Endodermal cell (in vitro differentiated cells): ENCODE measurements around the gene NRAP. TPM values are rescaled to one million over a fixed set of nuclear protein-coding genes. Genes with fewer than 3 reads are reported as not detected.

Experiments
- DNase-seq: peaks from one replicate; pipeline ENCODE4 v3.0.0-alpha.2; 2017
- H3K27ac ChIP-seq: 2 replicates; pipeline ENCODE4 v1.5.1; 2013; ENCODE audit warnings: mild to moderate bottlenecking, low read depth, low read length, moderate library complexity
- H3K27me3 ChIP-seq: 2 replicates; pipeline ENCODE4 v1.6.1; 2013; ENCODE audit warnings: mild to moderate bottlenecking, low read length, moderate library complexity; ENCODE audit not compliant: insufficient read depth, control insufficient read depth, poor library complexity, severe bottlenecking
- H3K36me3 ChIP-seq: 2 replicates; pipeline ENCODE4 v1.7.0; 2013; ENCODE audit warnings: mild to moderate bottlenecking, low read length, moderate library complexity; ENCODE audit not compliant: control insufficient read depth, insufficient read depth
- H3K4me1 ChIP-seq: one replicate; pipeline ENCODE4 v1.7.0; 2013; ENCODE audit warnings: low read length; ENCODE audit not compliant: control insufficient read depth, insufficient read depth
- H3K4me3 ChIP-seq: 2 replicates; pipeline ENCODE4 v1.5.1; 2013; ENCODE audit warnings: mild to moderate bottlenecking, low read length, moderate library complexity
- H3K9ac ChIP-seq: 2 replicates; pipeline ENCODE4 v1.6.1; 2013; ENCODE audit warnings: mild to moderate bottlenecking, low read length, moderate library complexity; ENCODE audit not compliant: poor library complexity, severe bottlenecking; ENCODE audit errors: extremely low read depth
- H3K9me3 ChIP-seq: 2 replicates; pipeline ENCODE4 v1.6.1; 2013; ENCODE audit warnings: mild to moderate bottlenecking, low read length, moderate library complexity; ENCODE audit not compliant: control insufficient read depth
- H3K27ac Mint-ChIP-seq: 2 replicates; pipeline ENCODE4 v1.8.0; 2020; ENCODE audit warnings: mixed read lengths
- H3K27me3 Mint-ChIP-seq: 2 replicates; pipeline ENCODE4 v1.8.0; 2021; ENCODE audit warnings: mild to moderate bottlenecking, mixed read lengths; ENCODE audit not compliant: insufficient read depth
- H3K36me3 Mint-ChIP-seq: 2 replicates; pipeline ENCODE4 v1.8.0; 2020; ENCODE audit warnings: low read depth, mixed read lengths
- H3K4me1 Mint-ChIP-seq: 2 replicates; pipeline ENCODE4 v1.8.0; 2020; ENCODE audit warnings: mixed read lengths
- H3K4me3 Mint-ChIP-seq: 2 replicates; pipeline ENCODE4 v1.8.0; 2020; ENCODE audit warnings: mild to moderate bottlenecking, moderate library complexity, mixed read lengths
- H3K9me3 Mint-ChIP-seq: 2 replicates; pipeline ENCODE4 v1.8.0; 2020; ENCODE audit warnings: mild to moderate bottlenecking, mixed read lengths
- CTCF ChIP-seq: fragments of 200-600 bp; sonication (generic); conservative IDR thresholded peaks from 2 replicates; pipeline ENCODE4 v1.5.0; 2021; ENCODE audit warnings: antibody characterized with exemption, mild to moderate bottlenecking
- WGBS, 2 experiments: methylation state at CpG; one replicate each; pipeline versions ENCODE4 v1.1.5 to v1.1.7; 2013; ENCODE audit warnings: missing lambda C conversion rate in 2 of 2, mixed read lengths in 1 of 2; ENCODE audit not compliant: insufficient coverage in 1 of 2, insufficient read length in 1 of 2; 5-methylcytosine and 5-hydroxymethylcytosine counted together
- total RNA-seq, 2 donors: library from RNA; stranded (reverse); fragmentation: NEBNext Ultra II Directional in 1 of 2; extraction: Animal tissue kit (Norgen Biotek cat#: 25700) in 1 of 2; gene quantifications; 2 replicates in 1 of 2; 3 replicates in 1 of 2; pipeline ENCODE4 v1.2.1, GENCODE V29; 2021

The NRAP gene
- total RNA-seq, 2 donors from 2014 or later = 0.09 to 0.11 TPM

- DNase-seq = peak; percentile 65
- H3K27me3 ChIP-seq = no peaks in the 10 kb centered on the region
- H3K9me3 ChIP-seq = no peaks in the 10 kb centered on the region
- Mint-ChIP-seq H3K4me1 (peaks cover 34% of the 10 kb centered on the region), H3K27ac (no peak overlapping the region), H3K36me3 (peaks cover 8% of the 10 kb centered on the region), H3K4me3 (no peak overlapping the region), H3K27me3 (no peaks in the 10 kb centered on the region), H3K9me3 (no peaks in the 10 kb centered on the region)
- peaks cover 4% of the 10 kb centered on the region for H3K36me3 ChIP-seq
- no peak overlapping the region for H3K27ac ChIP-seq
- TF ChIP-seq CTCF = no peak
- H3K9ac ChIP-seq = no peak overlapping the region
- H3K4me1 ChIP-seq = peaks cover 7% of the 10 kb centered on the region
- no peak overlapping the region for H3K4me3 ChIP-seq
- WGBS, 2 experiments = 74 to 83% methylated on average over 2 to 8 of the region's 8 CpGs
Measured at GRCh38 chr10:113712755-113713639, 49.2 kb upstream of the NRAP start.

- peaks cover 7% of the 10 kb centered on the region for H3K4me1 ChIP-seq
- H3K9me3 ChIP-seq = no peaks in the 10 kb centered on the region
- H3K4me3 Mint-ChIP-seq = no peak overlapping the region
- H3K4me3 ChIP-seq = no peak overlapping the region
- no peaks in the 10 kb centered on the region for H3K36me3 ChIP-seq
- no peak overlapping the region for H3K9ac ChIP-seq
- no peak overlapping the region for H3K27ac Mint-ChIP-seq
- H3K4me1 Mint-ChIP-seq = peaks cover 34% of the 10 kb centered on the region
- H3K27me3 ChIP-seq = no peaks in the 10 kb centered on the region
- H3K36me3 Mint-ChIP-seq = peaks cover 7% of the 10 kb centered on the region
- H3K27me3 Mint-ChIP-seq = no peaks in the 10 kb centered on the region
- DNase-seq = no peak
- H3K9me3 Mint-ChIP-seq = no peaks in the 10 kb centered on the region
- 88 to 92% methylated on average over 2 to 3 of the region's 3 CpGs for WGBS, 2 experiments
- H3K27ac ChIP-seq = no peak overlapping the region
- TF ChIP-seq CTCF = no peak
Measured at GRCh38 chr10:113712024-113712423, 48.2 kb upstream of the NRAP start.

GRCh38 chr10:113711142-113711541 lies 47.3 kb upstream of the NRAP start:
- DNase-seq = peak; percentile 60
- no peaks in the 10 kb centered on the region for H3K27me3 ChIP-seq
- peak overlapping the region; percentile 6 for H3K27ac ChIP-seq
- no peaks in the 10 kb centered on the region for H3K9me3 ChIP-seq
- H3K4me3 ChIP-seq = no peak overlapping the region
- no peak for TF ChIP-seq CTCF
- no peak overlapping the region for H3K4me3 Mint-ChIP-seq
- peaks cover 34% of the 10 kb centered on the region for H3K4me1 Mint-ChIP-seq
- peaks cover 7% of the 10 kb centered on the region for H3K36me3 Mint-ChIP-seq
- peaks cover 7% of the 10 kb centered on the region for H3K4me1 ChIP-seq
- WGBS, 2 experiments = 63 to 75% methylated on average over 1 to 2 of the region's 2 CpGs
- no peaks in the 10 kb centered on the region for H3K27me3 Mint-ChIP-seq
- no peak overlapping the region for H3K27ac Mint-ChIP-seq
- H3K36me3 ChIP-seq = no peaks in the 10 kb centered on the region
- H3K9me3 Mint-ChIP-seq = no peaks in the 10 kb centered on the region
- H3K9ac ChIP-seq = no peak overlapping the region
